GM19468 (cell line): ENCODE data around the gene ACSF3.

Experiments used
- ATAC-seq: cut with Tn5 transposase; IDR thresholded peaks from one replicate; pipeline ENCODE4 v1.9.1; 2021; ENCODE audit warnings: mild to moderate bottlenecking, moderate library complexity, moderate number of reproducible peaks; ENCODE audit not compliant: unreplicated experiment; ENCODE audit errors: extremely low read depth

The ACSF3 gene

DNA sequence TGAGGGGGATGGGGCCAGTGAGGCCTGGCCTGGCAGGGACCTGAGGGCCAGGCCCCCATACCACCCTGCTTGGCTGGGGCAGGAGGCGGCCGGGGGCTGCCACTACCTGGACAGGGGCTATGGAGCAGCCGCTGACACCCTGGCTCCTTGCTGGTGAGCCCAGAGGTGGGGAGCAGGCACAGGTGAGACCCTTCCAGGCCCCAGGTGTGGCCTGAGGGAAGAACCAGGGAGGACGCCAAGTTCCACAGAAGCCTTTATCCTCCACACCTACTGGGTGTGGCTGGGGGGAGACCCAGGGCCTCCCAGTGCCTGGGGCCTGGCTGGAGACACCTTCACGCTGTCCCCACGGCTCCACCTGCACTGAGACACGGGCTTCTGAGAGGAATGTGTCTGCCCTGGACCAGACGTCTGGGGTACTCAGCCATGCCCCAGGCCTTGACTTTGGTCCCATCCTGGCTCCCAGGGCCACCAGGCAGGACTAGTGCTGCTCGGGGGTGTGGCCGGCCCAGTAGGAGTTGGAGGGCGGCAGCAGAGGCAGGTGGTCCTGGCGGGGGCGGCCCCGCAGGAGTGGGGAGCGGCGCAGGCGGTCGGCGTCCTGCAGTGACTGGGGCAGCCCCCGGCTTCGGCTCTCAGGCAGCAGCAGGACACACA lies 102.0 kb downstream of the ACSF3 start:
- ATAC-seq: no peak

DNA sequence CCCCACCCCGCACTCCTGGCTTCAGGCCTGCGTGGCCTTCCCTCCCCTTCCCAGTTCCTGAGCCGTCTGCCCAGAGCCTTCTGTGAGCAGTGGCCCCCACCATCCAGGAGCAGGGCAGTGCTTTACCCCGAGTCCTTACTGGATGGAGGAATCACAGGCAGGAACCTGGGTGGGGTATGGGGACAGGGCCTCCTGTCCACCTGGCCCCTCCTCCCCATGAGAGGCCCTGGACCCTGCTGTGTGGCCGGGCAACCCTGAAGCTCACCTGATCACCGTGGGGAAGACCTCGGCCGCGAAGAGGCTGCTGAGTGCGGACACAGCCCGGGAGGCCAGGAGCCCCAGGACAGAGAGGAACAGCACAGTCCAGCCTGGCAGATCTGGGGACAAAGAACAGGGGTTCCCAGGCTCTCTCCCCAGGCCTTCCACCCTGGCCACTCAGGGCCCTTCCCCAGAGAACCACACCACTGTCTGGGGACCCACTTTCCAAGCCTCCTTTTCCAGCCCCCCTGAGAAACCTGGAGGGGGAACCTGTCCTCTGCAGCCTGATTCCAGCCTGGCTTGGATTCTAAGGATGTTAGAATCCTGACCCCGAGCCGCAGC lies 103.5 kb downstream of the ACSF3 start:
- ATAC-seq: no peak

DNA sequence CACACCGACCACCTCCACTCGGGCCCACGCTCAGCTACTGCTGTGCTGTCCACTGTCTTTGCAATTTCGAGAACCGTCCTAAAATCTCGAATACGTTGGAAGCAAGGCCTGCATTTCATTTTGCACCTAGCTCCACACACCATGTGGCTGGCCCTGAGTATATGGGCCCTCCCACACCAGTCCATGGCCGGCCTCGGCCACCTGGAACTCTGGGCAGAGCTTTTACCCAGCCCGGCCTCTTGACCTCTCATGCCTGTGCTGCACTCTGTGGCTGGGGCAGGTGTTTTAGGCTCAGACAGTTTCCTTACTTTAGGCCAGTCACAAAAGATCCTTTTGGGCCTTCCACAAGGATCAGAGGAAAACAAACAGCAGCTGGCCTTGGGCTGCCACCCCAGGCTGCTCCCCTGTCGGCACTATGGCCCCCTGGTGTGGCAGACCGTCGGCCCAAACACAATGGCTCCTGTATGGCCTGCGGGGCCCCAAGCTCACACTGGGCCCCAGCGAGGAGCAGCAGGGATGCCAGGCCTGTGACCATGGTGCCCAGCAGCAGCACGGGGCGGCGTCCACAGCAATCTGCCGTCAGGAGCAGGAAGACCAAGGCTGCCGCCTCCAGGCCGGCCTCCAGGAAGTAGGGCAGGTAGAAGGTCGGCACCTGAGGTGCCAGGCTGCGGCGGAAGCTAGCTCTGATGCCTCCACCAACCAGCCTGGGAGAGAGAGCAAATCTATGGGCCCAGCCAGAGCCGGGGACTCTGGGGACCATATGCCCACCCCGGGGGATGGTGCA lies 104.2 kb downstream of the ACSF3 start:
- no peak for ATAC-seq

DNA sequence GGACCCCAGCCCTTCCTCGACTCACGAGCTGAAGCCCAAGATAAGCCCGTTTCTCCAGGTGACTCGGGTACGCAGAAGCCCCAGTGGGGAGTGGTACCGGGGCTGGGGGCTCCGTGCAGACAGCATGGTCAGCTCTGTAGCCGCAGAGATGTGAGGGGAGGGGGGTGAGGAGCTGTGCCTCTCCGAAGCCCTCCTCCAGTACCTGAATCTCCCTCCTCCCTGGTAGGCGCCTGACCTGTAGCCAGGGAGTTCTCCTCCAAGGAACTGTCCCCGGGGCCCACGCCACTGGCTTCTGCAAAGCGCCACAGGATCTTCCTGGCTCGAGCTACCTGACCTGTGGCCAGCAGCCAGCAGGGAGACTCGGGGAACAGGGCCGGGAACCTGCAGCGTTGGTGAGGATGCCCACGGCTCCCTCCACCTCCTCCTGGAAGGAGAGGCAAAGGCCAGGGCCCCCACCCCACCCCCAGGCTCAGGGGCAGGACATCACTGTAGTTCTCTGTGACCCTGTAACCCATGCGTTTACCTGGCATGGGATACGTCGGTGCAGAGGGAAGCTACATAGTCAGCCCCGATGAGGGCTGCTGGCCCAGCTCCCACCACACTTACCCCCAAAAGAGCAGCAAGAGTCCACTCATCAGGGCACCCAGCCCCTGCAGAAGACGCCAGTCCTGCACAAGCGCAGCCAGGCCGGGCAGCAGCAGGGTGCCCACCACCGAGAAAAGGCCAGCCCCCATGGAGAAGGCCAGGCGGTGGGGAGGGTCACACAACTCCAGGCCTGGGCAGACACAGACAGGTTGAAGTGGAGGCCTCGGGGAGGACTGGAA lies 105.0 kb downstream of the ACSF3 start:
- ATAC-seq: no peak

DNA sequence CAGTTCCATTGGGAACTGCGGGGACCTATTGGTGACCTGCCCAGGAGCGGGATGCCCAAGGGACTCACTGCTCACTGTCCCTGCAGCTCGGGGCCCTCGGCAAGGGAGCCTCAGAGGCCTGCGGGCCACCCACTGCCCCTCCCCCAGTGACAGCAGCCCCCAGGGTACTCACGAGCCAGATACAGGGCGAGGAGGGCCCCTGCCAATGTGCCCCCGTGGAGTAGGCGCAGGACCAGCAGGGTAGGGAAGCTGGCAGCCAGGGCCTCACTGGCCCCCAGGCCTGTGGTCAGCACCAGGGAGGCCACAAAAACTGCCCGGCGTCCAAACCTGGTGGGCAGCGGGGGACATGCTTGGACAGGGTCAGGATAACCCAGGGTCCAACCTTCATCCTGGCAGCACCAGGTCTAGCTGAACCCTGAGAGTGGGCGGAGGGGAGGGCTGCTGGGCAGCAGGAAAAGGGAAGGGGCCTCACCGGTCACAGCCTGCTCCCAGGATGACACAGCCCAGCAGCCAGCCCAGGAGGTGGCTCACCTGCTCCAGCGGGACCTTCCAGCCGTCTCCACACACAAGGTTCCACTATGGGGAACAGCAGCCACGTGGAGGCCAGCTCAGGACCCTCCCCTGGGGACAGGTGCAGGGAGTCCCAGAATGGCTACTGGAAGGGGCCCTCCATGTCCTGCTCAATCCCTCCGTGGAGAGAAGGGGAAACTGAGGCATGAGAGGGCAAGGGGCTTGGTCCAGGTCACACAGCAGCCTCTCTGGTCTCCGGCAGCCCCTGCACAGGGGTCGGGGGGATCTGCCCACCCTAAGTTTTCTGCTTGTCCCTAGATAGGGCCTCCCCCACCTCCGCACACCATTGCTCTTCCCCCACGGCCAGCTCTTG lies 105.8 kb downstream of the ACSF3 start:
- ATAC-seq: no peak

DNA sequence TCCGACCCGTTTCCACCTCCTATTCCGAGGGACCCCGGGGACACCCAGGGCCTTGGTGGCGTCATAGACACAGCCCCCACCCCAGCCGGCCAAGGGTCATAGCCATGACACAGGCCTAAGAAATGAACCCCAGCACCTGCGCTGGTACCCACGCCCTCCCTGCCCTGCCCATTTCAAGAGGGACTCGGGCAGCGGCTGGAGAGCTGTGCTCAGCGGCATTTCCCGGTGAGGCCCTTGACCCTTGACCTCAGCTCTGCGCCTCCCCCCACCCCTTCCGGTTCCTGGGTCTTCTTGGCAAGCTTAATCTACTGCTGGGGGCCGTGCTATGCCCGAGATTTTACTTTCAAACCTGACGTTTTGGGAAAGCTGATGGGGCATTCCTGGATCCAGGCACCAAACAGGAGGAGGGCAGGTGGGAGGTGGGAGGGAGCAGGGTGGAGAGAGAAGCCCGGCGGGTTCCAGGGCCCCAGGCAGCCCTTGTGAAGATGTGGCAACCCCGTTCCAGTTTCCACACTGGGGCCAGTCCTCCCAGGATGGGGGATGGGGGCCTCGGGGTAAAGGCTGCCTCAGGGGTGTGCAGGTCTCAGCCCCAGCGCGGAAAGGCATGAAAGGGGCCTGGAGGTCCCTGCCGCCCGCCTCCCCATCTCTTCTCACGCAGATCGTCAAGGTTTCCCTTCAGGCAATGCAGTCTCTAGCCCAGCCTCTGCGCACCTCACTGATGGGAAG lies 106.6 kb downstream of the ACSF3 start, which contains the start of gene SLC22A31:
TSS of gene SLC22A31 (minus strand) at position 414 of the 726 bp plus-strand sequence. CDS start at position 378, 36 bp downstream.
- ATAC-seq: no peak

DNA sequence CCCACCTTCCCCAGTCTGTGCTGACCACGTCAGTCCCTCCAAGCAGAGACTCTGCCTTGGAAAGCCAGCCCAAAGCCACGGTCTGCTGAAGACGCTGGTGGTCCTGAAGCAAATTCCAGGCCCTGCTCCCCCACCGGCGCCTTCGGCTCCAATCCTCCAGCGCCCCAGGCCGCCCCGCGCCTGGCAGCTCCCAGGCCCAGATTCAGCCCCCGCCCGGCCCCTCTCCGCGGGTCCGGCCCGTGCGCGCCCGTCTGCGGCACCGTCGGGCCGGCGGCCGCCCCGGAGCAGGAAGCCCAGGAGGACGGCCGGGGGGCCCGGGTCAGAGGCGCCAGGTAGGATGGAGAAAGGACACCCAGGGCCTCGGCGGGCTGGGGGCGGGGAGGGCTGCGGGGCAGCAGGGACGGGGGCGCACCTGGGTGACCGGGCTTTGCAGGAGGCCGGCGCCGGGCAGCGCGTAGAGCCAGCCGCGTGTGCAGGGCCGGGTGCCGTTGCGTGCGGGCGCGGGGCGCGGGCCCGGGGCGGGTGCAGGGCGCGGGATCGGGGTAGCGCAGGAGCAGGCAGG lies 107.3 kb downstream of the ACSF3 start:
- ATAC-seq: no peak

DNA sequence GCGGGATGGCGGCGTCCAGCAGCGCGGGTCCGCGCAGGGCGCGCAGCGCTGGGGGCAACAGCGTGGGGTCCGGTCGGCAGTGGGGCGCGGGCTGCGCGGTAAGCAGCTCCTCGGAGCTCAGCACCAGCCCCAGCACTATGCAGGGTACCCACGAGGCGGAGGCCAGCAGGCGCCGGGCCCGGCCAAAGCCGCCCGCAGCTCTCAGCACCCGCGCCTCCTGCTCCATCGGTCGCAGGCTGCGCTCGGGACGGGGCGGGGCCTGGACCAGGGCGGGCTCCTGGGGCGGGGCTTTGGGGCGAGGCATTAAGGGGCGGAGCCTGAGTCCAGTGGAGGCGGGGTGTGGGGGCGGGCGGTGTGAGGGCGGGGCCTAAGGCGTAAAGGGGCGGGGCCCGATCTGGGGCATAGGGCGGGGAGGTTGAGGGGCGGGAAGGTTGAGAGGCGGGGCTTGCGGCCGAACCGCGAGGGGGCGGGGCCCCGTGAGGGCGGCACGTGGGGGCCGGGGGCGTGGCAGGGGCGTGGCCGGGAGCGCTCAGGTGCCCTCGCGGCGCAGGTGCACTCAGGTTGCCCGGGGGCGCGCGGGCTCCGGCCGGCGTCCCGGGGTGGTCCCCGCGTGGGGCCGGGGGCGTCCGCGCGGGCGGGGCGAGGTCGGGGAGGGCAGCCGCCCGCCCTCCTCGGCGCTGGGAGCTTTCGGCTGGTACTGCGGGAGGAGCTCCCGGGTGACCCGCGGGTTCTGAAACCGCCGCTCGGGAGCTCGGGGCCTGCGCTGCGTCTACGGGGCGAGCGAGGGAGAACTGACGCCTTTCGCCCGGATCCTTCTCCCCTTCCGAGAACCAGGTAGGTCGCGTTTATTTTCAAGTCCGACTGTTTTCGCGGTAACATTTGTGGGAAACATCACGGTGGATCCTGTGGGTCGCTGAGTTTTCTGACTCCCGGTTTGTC lies 108.1 kb downstream of the ACSF3 start:
- ATAC-seq: no peak

DNA sequence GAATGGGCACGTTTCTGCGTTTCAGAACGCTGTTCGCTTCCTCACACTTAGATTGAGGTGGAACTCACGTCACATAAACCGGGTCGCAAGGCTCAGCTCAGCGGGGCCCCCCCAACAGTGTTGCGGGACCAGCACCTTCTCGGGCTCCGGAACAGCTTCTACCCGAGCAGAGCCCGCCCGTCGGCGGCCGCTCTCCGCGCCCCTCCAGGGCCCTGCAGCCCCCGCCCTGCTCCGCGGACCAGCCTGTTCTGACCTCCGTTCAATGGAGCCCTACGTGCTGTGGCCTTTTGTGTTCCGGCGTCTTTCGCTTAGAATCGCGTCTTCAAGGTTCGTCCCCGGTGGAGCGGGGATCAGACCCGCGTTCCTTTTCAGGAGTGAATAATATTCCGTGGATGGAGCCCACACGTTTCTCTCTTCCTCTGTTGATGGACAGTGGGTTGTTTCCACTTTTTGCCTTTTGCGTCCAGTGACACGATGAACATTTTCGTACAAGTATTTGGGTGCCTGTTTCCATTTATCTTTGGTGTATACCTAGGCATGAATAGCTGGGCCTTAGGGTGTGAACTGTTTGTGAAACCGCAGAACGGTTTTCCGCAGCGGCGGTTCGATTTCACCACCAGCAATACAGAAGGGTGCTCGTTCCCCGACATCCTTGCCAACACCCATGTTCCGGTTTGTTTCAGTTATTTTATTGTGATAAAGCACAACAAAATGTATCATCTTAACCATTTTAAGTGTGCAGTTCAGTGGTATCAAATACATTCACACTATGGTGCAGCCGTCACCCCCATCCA lies 109.0 kb downstream of the ACSF3 start:
- ATAC-seq: no peak
